AG08396 (cell line): ENCODE measurements around the gene TCEAL4.

Experiments used
- DNase-seq: peaks from one replicate; pipeline ENCODE4 v3.0.0; 2012; ENCODE audit warnings: low spot score, mixed read lengths

TCEAL4 gene

DNA sequence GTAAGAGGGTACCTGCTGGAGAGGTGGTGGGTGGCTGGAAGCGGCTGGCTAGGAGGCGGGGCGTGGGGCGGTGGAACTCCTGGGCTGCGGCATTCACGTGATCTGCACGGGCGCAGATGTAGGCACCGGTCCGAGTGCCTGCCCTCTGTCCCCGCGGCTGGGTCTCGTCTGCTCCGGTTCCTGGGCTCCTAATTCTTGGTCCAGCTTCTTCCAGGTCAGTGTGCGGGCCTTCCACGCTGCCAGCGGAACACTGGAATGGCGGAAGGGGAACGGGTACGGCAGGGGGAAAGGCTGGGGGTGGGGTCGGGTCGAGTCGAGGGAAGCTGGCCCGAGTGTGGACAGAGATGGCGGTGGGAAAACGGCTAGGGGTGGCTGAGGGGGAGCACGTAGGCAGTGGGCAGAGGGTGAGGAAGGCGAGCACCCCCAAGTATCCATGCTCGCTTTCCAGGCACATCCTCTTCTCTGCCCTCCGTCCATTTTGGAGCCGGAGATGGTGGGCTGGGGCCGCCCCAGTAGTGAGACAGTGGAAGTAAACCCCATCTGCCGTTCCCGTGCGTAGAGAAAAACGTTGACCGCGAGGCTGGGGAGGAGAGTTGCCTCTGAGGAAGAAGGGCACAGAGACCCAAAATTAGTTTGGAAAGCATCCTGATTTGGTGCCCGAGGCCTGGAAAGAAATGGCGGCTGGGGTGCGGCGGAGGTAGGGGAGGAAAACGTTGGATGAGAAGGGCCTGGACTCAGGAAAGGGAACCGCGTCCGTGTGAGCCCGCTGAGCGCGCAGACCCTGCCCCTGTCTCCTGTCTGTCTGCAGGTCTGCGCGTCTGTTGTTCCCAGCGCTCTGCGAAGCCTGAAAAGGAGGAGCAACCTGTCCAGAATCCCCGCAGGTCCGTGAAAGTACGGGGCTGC lies at the start of gene TCEAL4:
Gene TCEAL4, plus strand, starts transcription at position 105 of the 903 bp plus-strand sequence. CDS start 1,161 bp downstream, outside the sequence.
- peak; percentile 48 for DNase-seq

DNA sequence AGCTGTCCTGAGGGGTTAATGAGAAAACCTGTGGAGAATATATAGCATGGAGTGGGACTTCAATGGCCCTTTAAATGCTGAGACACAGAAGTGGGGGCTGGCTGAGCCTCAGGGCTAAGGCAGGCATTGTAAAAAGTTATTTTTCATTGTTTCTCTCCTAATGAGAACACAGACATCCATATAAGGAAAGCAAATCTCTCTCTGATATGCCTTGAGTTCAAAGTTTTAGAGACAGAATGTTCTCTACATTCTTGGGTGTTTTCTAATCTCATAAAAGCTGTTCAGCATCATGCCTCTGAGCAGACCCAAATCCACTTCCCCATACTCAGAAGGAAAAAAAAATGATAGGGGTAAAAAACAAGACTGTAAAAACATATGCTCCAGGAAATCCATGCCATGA lies 49.2 kb upstream of the TCEAL4 start:
- DNase-seq, result no peak

DNA sequence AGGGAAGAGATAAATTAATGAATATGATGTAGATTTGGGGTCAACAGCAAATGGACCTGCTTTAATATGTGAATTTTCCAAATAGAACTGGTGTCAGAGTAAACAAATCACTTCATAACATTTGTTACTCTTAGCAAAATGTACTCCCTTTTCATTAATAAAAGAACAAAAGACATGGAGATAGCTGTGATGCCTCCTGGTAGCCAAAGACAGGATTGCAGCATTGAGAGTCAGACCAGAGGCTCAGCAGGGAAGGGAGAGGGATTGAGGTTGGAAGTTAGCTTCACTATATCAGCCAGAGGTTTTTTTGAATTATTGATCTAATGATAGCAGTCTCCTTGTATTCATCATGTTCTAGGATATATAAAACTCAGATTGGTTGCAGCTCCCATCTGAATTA lies 48.6 kb upstream of the TCEAL4 start:
- no peak for DNase-seq

DNA sequence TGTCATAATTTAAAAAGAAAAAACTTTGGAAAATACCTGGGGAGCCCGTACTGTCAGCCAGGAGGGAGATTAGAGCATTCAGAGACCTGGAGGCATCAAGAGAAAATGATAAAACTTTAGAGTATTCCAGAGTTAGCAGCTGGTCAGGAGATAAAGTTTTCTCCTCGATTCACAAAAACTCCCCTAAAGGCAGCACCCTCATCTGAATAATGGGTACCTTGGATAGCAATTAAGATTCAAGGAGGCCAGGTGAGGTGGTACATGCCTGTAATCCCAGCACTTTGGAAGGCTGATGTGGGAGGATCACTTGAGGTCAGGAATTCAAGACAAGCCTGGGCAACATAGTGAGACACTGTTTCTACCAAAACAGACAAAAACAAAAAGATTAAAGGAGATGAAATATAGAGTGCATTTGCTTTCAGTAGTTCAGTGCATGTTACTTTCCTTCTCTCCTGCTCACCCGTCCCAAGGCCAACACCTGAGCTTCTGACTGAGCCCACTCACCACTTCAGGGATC lies 47.4 kb upstream of the TCEAL4 start:
- no peak for DNase-seq

DNA sequence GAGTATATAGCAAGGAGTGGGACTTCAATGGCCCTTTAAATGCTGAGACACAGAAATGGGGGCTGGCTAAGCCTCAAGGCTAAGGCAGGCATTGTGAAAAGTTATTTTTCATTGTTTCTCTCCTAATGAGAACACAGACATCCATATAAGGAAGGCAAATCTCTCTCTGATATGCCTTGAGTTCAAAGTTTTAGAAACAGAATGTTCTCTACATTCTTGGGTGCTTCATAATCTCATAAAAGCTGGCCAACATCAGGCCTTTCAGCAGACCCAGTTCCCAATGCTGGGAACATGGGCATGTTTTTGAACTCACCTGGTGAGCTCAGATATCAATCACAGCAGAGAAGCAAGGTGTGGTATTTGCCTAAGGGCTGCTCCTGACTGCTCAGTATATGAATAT lies 46.6 kb upstream of the TCEAL4 start:
- no peak for DNase-seq

DNA sequence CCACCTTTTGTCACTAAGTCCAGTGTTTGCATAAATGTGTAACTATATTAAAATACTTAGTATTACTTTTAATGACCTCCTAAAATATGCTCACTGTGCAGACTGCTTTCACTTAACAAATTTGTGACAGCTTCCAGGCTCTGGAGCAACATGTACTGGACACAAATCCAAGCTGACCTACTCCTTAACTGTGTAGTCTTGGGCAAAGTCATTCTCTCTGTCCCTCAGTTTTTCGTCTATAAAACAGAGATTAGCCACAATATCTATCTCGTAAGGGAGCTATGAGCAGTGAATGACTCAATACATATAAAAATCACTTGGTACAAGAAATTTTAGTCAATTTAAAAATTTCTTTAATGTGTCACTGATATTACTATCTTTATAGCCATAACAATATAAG lies 45.6 kb upstream of the TCEAL4 start:
- no peak for DNase-seq

DNA sequence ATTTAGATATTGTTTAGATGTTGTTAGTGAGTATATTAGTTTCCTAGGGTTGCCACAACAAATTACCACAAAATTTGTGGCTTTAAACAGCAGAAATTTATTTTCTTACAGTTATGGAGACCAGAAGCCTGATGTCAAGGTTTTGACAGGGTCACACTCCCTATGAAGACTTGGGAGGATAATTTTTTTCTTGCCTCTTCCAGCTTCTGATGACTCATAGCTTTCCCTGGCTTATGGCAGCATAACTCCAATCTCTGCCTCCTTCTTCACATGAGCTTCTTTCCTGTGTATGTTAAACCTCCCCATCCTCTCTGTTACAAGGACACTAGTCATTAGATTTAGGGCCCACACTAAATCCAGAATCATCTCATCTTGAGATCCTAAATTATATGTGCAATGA lies 45.2 kb upstream of the TCEAL4 start:
- no peak for DNase-seq

DNA sequence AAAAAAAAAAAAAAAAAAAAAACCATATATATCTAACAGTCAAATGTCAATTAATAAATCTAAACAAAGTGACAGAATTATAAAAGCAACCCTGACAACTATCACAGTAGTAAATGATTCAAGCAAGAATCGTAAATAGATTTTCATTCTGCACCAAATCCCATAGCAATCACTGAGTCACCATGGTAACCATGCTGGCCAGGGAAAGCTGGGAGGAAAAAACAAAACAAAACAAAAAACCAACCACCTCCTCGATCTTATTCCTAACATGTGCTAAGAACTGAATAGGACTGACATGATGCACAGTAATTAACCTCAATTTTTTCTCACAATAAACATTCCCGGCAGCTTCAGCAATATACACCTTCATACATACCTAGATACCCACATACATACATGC lies 35.4 kb upstream of the TCEAL4 start:
- DNase-seq, result no peak

DNA sequence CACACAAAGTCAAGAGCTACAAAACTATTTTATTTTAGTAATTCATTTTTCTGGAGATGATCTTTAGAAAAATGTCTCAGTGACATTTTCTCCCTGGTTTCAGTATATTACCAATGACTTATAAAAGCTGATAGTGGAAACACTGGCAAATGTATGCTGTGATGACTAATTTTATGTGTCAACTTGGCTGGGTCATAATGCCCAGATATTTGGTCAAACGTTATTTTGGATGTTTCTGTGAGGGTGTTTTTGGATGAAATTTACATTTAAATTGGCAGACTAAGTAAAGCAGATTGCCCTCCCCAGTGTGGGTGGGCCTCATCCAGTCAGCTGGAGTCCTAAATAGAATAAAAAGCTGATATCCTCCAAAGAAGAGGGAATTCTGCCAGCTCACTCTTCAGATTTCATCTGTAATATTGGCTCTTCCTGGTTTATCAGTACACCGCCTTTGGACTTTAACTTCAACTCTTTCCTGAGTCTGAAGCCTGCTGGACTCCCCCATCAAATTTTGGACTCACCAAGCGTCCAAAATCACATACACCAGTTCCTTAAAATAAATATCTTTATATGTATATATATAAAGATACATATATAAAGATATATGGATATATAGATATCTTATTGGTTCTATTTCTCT lies 34.8 kb upstream of the TCEAL4 start:
- no peak for DNase-seq

DNA sequence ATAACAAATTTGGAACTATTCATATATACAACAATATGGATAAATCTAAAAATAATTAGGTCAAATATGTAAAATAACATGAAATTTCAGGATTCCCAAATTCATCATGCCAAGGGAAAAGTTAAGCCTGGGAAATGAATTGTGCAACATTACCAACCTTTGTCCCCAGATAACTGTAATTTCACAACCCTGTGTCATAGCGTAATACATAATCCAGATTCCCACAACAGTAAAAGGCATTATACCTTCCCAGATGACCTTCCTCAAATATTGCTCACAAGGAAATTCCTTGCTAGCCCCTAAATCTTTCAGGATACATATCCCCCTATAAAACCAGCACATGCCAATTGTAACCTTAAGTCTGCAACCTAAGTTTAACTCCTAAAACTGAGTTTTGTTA lies 33.1 kb upstream of the TCEAL4 start:
- DNase-seq, result no peak

DNA sequence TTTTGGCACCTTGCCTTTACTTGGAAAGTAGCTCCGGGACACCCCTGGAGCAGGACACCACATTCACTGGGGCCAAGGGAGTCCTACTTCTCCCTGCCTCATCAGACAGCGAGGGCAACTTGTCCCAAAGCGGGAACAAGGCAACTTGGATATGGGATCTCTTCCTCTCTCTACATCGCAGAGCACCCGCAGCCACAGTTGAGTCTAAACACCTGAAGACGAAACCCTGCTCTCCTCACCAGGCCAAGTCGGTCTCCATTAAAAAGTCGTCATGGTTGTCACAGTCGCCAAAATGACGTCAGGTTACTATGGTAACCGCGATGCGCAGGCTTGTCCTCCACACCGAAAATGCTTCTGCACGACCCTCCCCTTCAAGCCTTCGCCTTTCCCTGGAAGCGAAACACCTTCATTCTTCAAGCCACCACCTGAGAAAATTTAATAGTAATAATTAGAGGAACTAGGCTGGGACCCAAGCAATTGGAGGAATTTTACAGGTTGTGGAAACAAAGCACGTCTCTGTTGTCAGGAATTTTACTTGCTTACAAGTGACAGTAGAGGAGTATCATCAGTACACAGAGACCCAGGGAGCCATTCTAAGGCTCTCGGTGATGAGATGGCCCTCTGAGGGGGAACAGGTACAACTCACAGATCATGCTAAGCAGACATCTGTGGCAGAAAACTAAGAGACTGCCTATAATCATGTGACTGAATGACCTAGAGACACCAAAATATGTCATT lies 30.5 kb upstream of the TCEAL4 start:
- peak; percentile 49 for DNase-seq

DNA sequence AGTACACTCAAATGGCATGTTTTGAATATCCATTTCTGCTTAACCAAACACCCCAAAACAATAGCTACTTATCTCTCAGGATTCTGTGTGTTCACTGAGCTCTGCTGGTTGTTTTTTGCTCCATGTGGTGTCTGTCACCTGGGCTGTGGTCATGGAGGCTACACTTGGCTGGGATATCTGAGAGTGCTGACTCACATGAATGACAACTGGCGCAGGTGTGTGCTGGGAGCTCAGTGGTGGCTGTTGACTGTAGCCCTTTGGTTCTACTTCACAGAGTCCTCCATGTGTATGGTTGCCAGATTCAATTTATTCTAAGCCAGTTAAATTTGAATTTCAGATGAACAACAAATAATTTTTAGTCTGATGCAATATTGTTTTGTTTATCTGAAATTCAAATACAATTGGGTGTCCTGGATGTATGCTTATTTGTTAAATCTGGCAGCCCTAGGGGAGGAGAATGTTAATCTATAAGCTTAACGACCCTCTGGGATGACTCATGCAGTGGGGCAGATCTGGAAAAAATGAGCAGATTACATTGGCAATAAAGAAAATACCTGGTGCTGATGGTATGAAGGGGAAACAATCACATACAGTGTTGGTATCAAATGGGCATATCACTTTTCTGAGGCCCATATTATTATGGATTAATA lies 28.2 kb upstream of the TCEAL4 start:
- no peak for DNase-seq

DNA sequence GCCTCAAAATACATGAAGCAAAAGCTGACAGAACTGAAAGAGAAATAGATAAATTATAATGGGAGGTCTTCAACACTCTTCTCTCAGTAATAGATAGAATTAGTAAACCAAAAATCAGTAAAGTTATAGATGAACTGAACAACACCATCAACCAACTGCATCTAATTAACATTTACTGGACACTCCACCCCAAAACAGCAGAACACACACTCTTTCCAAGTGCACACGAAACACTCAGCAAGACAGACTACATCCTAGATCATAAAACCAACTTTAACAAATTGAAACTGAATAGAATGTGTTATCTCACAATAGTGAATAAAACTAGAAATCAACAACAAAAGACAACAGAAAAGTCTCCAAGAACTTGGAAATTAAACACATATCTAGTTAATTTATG lies 25.1 kb upstream of the TCEAL4 start:
- no peak for DNase-seq

DNA sequence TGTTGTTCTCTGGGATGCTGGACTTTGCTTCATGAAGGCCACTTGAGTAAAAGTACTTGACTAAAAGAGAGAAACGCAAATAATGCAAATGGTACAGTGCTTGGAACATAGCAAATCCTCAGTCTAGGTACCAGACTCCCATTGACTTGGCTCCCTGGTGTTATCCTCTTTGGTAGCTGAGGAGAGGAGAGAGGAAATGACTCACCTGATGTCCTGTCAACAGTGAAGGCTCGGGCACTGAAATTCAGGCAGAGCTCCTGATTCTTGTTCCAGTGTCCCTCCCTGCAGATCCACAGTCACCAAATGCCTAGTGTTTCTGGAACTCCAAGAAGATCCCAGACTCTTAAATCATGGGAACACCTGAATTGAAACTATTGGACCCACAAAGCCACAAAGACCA lies 22.5 kb upstream of the TCEAL4 start:
- no peak for DNase-seq

DNA sequence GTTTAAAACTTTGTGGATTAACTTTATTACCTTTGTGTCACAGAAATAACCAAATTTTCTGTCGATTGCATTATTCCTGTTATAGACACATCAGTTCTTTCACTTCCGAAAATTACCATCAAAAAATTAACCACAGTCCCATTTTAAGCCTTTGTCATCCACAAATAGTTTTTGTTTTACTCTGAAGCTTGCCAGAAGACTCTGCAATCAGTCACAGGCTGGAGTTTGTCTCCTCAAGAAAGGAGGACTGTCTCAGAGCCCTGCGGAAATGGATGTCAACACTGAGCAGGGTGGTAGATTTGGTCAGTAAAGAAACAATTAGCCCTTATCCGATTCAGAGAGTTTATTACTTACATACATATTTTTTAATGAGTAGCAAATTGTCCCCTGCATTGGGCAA lies 20.1 kb upstream of the TCEAL4 start:
- DNase-seq, result no peak

DNA sequence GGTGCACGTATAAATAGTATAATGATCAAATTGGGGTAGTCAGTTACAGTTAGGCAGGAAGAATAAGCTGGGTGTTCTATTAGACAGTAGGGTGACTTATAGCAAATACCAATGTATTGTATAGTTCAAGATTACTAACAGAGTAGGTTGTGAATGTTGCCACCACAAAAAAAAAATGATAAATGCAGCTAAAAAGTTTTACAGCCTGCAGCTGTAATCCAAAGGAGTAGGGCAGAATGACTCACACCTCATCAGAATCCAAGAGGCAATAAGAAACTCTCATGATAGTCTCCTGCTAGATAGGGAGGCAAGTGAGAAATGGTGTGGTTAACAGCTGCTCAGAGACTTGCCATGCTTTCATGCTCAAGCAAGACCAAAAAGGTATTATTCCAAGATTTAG lies 19.6 kb upstream of the TCEAL4 start:
- peak; percentile 18 for DNase-seq

DNA sequence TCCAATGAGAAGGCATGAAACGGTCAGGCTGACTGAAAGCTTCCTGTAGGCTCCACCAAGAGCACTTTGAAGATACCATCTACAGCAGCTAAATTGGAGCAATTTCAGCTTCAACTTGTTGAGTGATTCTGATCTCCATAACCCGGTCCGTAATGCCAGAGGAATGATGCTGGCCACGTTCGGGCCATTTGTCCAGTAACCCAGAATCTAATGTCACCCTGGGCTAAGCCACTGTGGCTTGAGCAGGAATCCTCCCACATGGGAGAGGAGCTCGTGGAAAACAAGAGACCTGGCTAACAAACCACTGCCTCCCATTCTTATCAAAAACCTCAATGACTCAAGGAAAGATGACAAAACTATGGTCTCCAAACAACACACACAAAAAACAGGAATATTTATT lies 14.2 kb upstream of the TCEAL4 start:
- DNase-seq, result no peak

DNA sequence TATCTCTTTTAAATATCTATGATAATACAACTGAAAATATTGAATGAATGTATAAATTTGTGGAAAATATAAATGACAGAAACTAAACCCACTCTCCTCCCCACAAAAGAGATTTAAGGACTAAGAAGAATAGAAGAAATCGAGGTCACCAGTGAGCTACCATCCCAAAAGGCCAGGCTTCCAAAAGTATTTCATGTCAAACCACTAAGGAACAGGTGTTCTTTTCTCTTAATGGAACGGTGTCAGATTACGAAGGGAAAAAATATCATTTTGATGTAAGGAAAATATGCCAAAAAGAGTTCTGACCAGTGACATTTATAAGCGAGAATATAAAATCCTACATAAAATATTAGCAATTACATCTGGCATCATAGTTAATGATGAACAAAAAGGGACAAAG lies 13.6 kb upstream of the TCEAL4 start:
- no peak for DNase-seq

DNA sequence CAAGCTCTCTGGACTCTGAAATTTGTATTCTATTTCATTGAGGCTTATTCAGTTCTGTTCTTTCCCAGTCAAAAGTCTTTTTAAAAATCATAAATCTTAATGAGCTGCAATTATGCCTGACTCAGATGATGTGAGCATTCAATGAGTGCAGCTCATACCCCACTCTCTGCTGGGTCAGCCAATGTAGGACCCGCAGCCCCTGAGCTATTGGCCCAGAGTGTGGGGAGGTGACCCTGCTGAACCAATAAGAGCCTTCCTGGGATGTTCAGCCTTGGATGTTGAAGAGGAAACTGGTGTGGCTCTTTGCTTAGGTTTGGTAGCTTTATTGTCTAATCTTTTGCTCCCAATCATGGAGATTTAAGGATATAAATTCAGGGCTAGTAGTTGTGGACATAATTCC lies 12.1 kb upstream of the TCEAL4 start:
- DNase-seq, result no peak

DNA sequence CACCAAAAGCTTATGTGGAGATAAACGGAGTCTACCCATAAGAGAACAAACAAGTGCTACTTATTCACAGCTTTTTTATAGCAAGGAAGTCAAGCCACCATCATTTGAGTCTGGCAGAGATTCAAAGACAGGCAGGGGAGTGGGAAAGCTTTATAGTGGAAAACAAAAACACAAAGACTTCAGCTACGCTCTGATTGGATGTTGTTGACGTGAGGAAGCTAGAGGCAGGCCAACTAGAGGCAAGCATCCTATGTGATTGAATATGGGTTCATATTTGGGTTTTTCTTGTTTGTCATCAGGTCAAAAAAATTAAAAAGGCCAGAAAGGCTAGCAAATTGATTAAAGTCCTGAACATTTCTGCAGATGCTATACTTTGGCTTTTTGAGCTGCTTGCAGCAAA lies 719 bp upstream of the TCEAL4 start:
- DNase-seq, result no peak

DNA sequence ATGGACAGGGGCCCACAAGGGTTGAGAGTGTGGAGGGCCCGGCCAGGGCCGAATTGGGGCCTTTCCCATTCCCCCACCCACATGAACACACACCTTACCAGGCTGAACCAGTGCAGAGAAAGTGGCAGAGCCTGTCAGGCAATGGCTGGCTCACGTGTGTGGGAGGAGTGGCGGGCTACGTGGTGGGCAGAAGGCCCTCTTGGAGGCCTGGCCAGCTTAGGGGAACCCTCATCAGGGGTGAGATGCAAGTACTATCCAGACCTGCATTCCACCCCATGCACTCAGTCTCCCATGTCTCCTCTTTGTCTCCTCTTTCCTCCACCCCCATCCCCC lies 965 bp downstream of the TCEAL4 start:
- no peak for DNase-seq

DNA sequence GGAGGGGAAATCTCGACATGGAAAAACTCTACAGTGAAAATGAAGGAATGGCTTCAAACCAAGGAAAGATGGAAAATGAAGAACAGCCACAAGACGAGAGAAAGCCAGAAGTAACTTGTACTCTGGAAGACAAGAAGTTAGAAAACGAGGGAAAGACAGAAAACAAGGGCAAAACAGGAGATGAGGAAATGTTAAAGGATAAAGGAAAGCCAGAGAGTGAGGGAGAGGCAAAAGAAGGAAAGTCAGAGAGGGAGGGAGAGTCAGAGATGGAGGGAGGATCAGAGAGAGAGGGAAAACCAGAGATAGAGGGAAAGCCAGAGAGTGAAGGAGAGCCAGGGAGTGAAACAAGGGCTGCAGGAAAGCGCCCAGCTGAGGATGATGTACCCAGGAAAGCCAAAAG lies 1.3 kb downstream of the TCEAL4 start:
- no peak for DNase-seq
